ENCODE data around the gene OR5P2.

The OR5P2 gene, protein sequence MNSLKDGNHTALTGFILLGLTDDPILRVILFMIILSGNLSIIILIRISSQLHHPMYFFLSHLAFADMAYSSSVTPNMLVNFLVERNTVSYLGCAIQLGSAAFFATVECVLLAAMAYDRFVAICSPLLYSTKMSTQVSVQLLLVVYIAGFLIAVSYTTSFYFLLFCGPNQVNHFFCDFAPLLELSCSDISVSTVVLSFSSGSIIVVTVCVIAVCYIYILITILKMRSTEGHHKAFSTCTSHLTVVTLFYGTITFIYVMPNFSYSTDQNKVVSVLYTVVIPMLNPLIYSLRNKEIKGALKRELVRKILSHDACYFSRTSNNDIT

DNA sequence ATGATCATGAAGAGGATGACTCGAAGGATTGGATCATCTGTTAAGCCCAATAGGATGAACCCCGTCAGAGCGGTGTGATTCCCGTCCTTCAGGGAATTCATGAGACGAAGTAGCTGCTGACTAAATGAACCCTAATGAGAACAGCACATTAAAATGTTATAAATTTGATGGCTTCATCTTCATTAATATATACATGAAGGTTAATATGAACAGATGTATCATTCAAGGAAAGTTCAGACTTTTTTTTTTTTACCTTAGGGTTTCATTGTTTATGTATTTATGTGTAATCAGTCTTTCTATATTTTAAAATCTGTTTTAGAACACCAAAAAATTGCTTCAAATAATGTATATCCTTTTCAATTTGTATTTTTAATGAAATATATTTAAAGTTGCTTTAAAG lies at the start of gene OR5P2:
TSS of gene OR5P2 (minus strand) at position 101 of the 400 bp plus-strand sequence. CDS start at position 101, 0 bp downstream.
- TF ChIP-seq, protein P1, sequence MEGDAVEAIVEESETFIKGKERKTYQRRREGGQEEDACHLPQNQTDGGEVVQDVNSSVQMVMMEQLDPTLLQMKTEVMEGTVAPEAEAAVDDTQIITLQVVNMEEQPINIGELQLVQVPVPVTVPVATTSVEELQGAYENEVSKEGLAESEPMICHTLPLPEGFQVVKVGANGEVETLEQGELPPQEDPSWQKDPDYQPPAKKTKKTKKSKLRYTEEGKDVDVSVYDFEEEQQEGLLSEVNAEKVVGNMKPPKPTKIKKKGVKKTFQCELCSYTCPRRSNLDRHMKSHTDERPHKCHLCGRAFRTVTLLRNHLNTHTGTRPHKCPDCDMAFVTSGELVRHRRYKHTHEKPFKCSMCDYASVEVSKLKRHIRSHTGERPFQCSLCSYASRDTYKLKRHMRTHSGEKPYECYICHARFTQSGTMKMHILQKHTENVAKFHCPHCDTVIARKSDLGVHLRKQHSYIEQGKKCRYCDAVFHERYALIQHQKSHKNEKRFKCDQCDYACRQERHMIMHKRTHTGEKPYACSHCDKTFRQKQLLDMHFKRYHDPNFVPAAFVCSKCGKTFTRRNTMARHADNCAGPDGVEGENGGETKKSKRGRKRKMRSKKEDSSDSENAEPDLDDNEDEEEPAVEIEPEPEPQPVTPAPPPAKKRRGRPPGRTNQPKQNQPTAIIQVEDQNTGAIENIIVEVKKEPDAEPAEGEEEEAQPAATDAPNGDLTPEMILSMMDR (IDR thresholded peaks at IDR 0.05; ENCODE audit: control insufficient read depth, extremely low read depth, insufficient read depth) = no peak
- no peak within 1 kb of the TSS for H3K4me3 ChIP-seq (ENCODE audit: low read depth, low read length)
- DNase-seq (ENCODE audit: low read depth) = no peak

DNA sequence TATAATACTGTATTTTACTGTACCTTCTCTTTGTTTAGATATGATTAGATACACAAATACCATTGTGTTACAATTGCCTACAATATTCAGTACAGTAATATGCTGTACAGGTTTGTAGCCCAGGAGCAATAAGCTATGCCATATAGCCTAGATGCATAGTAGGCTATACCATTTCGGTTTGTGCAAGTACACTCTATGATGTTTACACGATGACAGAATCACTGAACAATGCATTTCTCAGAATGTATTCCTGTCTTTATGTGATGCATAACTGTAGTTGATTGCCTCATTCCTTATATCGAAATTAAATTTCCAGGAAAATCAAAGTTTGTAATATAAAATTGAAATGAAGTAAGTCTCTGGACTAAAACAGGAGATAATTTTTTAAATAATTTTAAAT lies 49.3 kb upstream of the OR5P2 start:
- TF ChIP-seq, protein P1 (IDR thresholded peaks at IDR 0.05; ENCODE audit: control insufficient read depth, extremely low read depth, insufficient read depth) = no peak
- DNase-seq (ENCODE audit: low read depth) = no peak
- no peak overlapping the region for H3K4me3 ChIP-seq (ENCODE audit: low read depth, low read length)

DNA sequence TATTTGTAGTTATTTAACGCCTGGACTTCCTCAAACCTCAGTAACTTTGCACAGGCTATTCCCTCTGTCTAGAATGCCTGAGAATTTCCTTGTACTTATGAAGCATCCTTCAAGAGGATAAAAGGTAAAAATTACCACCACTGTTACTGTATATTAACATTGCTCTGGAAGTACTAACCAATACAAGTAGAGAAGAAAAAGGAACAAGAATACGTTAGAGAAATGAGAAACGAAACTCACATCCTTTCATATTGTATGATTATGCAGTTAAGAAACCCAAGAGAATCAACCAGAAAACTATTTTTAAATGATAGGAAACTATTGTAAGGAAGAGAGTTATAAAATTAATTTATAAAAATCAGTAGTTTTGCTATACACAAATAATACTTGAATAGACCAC lies 48.2 kb upstream of the OR5P2 start:
- TF ChIP-seq, protein P1 (IDR thresholded peaks at IDR 0.05; ENCODE audit: control insufficient read depth, extremely low read depth, insufficient read depth) = no peak
- no peak overlapping the region for H3K4me3 ChIP-seq (ENCODE audit: low read depth, low read length)
- no peak for DNase-seq (ENCODE audit: low read depth)

DNA sequence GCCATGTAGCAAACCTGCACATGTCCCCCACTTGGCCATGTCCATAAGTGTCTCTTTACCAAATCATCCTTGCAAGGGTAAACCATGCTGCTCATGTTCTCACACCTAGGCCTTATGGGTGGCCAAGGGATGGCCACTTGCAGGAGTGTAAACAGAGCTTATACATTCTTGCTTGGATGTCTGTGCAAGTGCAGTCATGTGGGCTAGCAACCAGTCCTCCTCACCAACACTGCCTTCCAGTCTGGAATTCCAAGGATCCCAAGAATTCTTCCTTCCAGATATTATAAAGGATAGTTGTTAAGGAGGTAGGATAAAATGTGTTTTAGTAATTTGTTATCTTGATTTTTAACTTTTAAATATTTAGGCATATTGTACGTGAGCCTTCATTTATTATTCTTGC lies 47.8 kb upstream of the OR5P2 start:
- DNase-seq (ENCODE audit: low read depth) = no peak
- TF ChIP-seq, protein P1 (IDR thresholded peaks at IDR 0.05; ENCODE audit: control insufficient read depth, extremely low read depth, insufficient read depth) = no peak
- H3K4me3 ChIP-seq (ENCODE audit: low read depth, low read length) = no peak overlapping the region

DNA sequence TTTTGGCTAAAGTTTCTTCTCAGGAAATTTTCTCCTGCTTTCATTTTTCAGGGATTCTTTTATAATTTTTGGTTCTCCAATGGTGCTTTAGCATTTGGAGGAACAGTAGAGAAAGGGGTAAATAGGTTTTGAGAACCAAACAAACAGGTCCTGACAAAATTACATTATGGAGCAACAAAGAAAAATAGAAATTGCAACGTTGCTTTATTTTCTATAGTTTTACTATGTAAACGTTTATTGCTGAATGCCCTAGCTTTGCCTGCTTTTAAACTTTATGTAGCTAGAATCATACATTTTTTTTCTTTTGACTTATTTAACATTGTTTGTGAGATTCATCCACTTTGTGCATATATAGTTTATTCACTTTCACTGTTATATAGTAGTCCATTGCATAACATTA lies 43.8 kb upstream of the OR5P2 start:
- DNase-seq (ENCODE audit: low read depth) = no peak
- TF ChIP-seq, protein P1 (IDR thresholded peaks at IDR 0.05; ENCODE audit: control insufficient read depth, extremely low read depth, insufficient read depth) = no peak
- no peak overlapping the region for H3K4me3 ChIP-seq (ENCODE audit: low read depth, low read length)

DNA sequence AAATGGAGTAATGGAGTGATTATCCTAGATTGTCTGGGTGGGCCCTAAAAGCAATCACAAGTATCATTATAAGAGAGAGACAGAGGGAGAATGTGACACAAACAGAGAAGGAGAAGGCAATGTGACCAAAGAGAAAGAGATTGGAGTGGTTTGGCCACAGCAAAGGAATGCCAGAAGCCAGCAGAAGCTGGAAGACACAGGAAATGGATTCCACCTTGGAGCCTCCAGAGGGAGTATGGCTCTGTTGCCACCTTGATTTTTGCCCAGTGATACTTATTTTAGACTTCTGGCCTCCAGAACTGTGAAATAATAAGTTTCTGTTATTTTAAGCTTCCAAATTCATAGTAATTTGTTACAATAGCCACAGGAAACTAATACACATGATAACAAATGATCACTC lies 36.8 kb upstream of the OR5P2 start:
- DNase-seq (ENCODE audit: low read depth) = no peak
- TF ChIP-seq, protein P1 (IDR thresholded peaks at IDR 0.05; ENCODE audit: control insufficient read depth, extremely low read depth, insufficient read depth) = no peak
- H3K4me3 ChIP-seq (ENCODE audit: low read depth, low read length) = no peak overlapping the region

DNA sequence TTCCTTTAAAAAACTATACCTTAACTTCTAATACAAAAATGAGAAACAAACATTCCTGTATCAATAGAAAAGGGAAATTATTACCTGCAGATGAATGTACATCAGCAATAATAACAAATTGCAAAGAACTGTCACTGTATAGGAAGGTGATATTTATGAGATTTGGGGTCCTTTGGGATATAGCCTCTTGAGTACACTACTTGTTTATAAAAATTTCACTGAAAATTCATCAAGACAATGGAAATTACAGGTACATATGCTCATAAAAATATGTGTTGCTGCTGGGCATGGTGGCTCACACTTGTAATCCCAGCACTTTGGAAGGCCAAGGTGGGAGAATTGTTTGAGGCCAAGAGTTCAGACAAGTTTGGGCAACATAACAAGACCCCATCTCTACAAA lies 34.0 kb upstream of the OR5P2 start, which contains the start of gene OR5P3:
TSS of gene OR5P3 (minus strand) at position 101 of the 400 bp plus-strand sequence.
- no peak for DNase-seq (ENCODE audit: low read depth)
- H3K4me3 ChIP-seq (ENCODE audit: low read depth, low read length) = no peak within 1 kb of the TSS
- TF ChIP-seq, protein P1 (IDR thresholded peaks at IDR 0.05; ENCODE audit: control insufficient read depth, extremely low read depth, insufficient read depth) = no peak
